GM12878 (cell line): Measurements from ENCODE around the gene DAD1. TPM values are rescaled to one million over a fixed set of nuclear protein-coding genes. Genes with fewer than 3 reads are reported as not detected.

Source experiments
- BRCA1 ChIP-seq: IDR thresholded peaks from 2 replicates; pipeline ENCODE4 v1.6.1; 2011; ENCODE audit warnings: low read depth, low read length, improper control_type of control experiment
- DPF2 ChIP-seq: fragments of 450-650 bp; IDR thresholded peaks from 2 replicates; pipeline ENCODE4 v1.6.1; 2017; ENCODE audit warnings: mild to moderate bottlenecking
- EED ChIP-seq: sonication (generic); IDR thresholded peaks from 2 replicates; pipeline ENCODE4 v1.6.1; 2016; ENCODE audit warnings: antibody characterized with exemption, low read depth
- EGR1 ChIP-seq, 2 experiments: IDR thresholded peaks; 1 replicate in 1 of 2; 2 replicates in 1 of 2; pipeline ENCODE4 v1.6.1; 2011 to 2012; ENCODE audit warnings: low read depth in 2 of 2, low read length in 2 of 2, borderline replicate concordance in 1 of 2, mild to moderate bottlenecking in 1 of 2, moderate library complexity in 1 of 2
- EP300 ChIP-seq, 2 experiments: fragments of 150-350 bp in 1 of 2; IDR thresholded peaks; 2 replicates each; pipeline ENCODE4 v1.6.1; 2011 to 2012; ENCODE audit warnings: low read depth in 2 of 2, low read length in 2 of 2, borderline replicate concordance in 1 of 2, improper control_type of control experiment in 1 of 2, inconsistent platforms in 1 of 2; ENCODE audit not compliant: control insufficient read depth in 1 of 2
- GABPA ChIP-seq: IDR thresholded peaks from 2 replicates; pipeline ENCODE4 v1.6.1; 2014; ENCODE audit warnings: antibody characterized with exemption, low read depth, mild to moderate bottlenecking, inconsistent platforms
- MYC ChIP-seq: IDR thresholded peaks from 2 replicates; pipeline ENCODE4 v1.6.1; 2011; ENCODE audit warnings: mild to moderate bottlenecking, low read length, moderate library complexity, inconsistent platforms; ENCODE audit not compliant: insufficient read depth, insufficient replicate concordance, insufficient read length, severe bottlenecking
- NFYB ChIP-seq: IDR thresholded peaks from 2 replicates; pipeline ENCODE4 v1.6.1; 2011; ENCODE audit warnings: low read depth, mild to moderate bottlenecking, low read length, improper control_type of control experiment, moderate library complexity; ENCODE audit not compliant: insufficient read depth
- NR2F1 ChIP-seq: fragments of 450-650 bp; conservative IDR thresholded peaks from 2 replicates; pipeline ENCODE4 v1.6.1; 2017; ENCODE audit warnings: mild to moderate bottlenecking
- POLR2A ChIP-seq: IDR thresholded peaks from 2 replicates; pipeline ENCODE4 v1.6.1; 2011; ENCODE audit warnings: low read depth, mild to moderate bottlenecking, low read length
- RBBP5 ChIP-seq: fragments of 200-600 bp; sonication (generic); conservative IDR thresholded peaks from 2 replicates; pipeline ENCODE4 v1.6.1; 2016
- ZNF622 ChIP-seq: fragments of 450-650 bp; IDR thresholded peaks from 2 replicates; pipeline ENCODE4 v1.6.1; 2017; ENCODE audit warnings: mild to moderate bottlenecking, inconsistent platforms
- polyA plus RNA-seq, 11 experiments: library from polyadenylated mRNA; depleted of rRNA in 4 of 11; unstranded in 6 of 11; stranded (reverse) in 5 of 11; fragments of >200 nt; fragmentation: Nextera tagmentation in 4 of 11; fragmentation: Illumina TruSeq in 1 of 11; extraction: Ambion mirVana in 4 of 11; extraction: Trizol in 1 of 11; gene quantifications; 1 replicate in 1 of 11; 2 replicates in 10 of 11; pipeline versions ENCODE4 v1.2.1 to v1.2.3, GENCODE V29; 2011 to 2016; ENCODE audit warnings: inconsistent platforms in 2 of 11, missing spikeins in 2 of 11, low read depth in 1 of 11
- total RNA-seq, 4 experiments: library from RNA; depleted of rRNA in 3 of 4; stranded (reverse); fragments of >200 nt in 3 of 4; fragmentation: Illumina TruSeq in 1 of 4; extraction: Trizol in 1 of 4; gene quantifications; 2 replicates each; pipeline versions ENCODE4 v1.2.1 to v1.2.3, GENCODE V29; 2013 to 2021
- TF ChIP-seq, protein P1 (sequence below): fragments of 450-650 bp; IDR thresholded peaks from 2 replicates; pipeline ENCODE4 v1.6.1; 2018; ENCODE audit warnings: mild to moderate bottlenecking, low read depth, moderate library complexity; ENCODE audit not compliant: partially characterized antibody
- TF ChIP-seq, protein P2 (sequence below): IDR thresholded peaks from 2 replicates; pipeline ENCODE4 v1.6.1; 2012; ENCODE audit warnings: mild to moderate bottlenecking, low read depth, low read length
- TF ChIP-seq, protein P3 (sequence below): fragments of 450-650 bp; IDR thresholded peaks from 2 replicates; pipeline ENCODE4 v1.6.1; 2016; ENCODE audit warnings: mild to moderate bottlenecking
- TF ChIP-seq, protein P4 (sequence below): fragments of 450-650 bp; IDR thresholded peaks from 2 replicates; pipeline ENCODE4 v1.6.1; 2016; ENCODE audit warnings: mild to moderate bottlenecking

DAD1 gene
- total and polyA plus RNA-seq, 10 of the 15 experiments (the other 5 are each of a cell fraction or from before 2014, with no cell fraction given): 161 to 920 (median 319) TPM

DNA sequence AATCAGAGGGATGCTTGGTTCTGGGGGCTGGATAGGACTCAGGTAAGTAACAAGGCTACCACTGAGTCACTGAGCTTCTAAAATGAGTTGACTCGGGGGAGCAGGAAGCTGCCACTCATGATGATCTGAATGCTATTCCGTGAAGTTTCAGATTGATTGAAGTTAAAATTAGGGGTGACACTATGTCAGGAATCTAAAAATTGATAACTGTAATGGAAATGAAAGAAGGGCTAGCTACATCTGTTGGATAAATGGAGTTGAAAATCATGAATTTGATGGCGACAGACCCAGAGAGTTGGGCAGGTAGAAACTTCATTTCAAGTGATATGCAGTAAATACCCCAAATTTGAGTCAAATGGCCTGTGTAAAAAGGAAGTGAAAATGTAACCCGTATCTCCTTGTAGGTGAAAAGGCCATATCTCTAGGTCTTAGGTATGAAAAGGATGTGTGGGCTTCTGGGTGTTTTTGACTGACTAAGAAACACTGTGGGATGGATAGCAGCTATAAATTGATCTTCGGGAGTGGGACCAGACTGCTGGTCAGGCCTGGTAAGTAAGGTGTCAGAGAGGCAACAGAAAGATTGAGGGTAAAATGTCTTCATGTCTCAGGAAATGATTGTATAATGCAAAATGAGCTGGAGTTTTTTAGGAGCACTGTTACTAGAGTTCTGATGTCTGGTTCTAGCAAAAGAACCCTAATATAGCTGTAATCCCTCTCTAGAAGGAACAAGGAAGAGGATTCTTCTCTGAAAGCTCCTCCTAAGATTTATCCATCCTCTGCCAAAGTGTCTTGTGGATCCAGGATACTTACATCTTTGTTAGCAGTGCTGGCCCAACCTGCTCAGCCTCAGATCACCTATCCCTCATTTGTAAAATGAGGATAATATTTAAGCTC, 57.3 kb downstream of the DAD1 start (continued):
- no peak for TF ChIP-seq NFYB
- 0 out of 2 replicates have a peak, but pooled peaks have one; percentile 42 for TF ChIP-seq GABPA
- TF ChIP-seq, protein P1, sequence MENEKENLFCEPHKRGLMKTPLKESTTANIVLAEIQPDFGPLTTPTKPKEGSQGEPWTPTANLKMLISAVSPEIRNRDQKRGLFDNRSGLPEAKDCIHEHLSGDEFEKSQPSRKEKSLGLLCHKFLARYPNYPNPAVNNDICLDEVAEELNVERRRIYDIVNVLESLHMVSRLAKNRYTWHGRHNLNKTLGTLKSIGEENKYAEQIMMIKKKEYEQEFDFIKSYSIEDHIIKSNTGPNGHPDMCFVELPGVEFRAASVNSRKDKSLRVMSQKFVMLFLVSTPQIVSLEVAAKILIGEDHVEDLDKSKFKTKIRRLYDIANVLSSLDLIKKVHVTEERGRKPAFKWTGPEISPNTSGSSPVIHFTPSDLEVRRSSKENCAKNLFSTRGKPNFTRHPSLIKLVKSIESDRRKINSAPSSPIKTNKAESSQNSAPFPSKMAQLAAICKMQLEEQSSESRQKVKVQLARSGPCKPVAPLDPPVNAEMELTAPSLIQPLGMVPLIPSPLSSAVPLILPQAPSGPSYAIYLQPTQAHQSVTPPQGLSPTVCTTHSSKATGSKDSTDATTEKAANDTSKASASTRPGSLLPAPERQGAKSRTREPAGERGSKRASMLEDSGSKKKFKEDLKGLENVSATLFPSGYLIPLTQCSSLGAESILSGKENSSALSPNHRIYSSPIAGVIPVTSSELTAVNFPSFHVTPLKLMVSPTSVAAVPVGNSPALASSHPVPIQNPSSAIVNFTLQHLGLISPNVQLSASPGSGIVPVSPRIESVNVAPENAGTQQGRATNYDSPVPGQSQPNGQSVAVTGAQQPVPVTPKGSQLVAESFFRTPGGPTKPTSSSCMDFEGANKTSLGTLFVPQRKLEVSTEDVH: no peak
- TF ChIP-seq BRCA1: no peak
- TF ChIP-seq, protein P2, sequence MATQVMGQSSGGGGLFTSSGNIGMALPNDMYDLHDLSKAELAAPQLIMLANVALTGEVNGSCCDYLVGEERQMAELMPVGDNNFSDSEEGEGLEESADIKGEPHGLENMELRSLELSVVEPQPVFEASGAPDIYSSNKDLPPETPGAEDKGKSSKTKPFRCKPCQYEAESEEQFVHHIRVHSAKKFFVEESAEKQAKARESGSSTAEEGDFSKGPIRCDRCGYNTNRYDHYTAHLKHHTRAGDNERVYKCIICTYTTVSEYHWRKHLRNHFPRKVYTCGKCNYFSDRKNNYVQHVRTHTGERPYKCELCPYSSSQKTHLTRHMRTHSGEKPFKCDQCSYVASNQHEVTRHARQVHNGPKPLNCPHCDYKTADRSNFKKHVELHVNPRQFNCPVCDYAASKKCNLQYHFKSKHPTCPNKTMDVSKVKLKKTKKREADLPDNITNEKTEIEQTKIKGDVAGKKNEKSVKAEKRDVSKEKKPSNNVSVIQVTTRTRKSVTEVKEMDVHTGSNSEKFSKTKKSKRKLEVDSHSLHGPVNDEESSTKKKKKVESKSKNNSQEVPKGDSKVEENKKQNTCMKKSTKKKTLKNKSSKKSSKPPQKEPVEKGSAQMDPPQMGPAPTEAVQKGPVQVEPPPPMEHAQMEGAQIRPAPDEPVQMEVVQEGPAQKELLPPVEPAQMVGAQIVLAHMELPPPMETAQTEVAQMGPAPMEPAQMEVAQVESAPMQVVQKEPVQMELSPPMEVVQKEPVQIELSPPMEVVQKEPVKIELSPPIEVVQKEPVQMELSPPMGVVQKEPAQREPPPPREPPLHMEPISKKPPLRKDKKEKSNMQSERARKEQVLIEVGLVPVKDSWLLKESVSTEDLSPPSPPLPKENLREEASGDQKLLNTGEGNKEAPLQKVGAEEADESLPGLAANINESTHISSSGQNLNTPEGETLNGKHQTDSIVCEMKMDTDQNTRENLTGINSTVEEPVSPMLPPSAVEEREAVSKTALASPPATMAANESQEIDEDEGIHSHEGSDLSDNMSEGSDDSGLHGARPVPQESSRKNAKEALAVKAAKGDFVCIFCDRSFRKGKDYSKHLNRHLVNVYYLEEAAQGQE: no peak
- TF ChIP-seq, protein P3, sequence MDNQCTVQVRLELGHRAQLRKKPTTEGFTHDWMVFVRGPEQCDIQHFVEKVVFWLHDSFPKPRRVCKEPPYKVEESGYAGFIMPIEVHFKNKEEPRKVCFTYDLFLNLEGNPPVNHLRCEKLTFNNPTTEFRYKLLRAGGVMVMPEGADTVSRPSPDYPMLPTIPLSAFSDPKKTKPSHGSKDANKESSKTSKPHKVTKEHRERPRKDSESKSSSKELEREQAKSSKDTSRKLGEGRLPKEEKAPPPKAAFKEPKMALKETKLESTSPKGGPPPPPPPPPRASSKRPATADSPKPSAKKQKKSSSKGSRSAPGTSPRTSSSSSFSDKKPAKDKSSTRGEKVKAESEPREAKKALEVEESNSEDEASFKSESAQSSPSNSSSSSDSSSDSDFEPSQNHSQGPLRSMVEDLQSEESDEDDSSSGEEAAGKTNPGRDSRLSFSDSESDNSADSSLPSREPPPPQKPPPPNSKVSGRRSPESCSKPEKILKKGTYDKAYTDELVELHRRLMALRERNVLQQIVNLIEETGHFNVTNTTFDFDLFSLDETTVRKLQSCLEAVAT: peak; percentile 95
- no peak; a peak in 1 of 3 replicates for TF ChIP-seq EGR1 (IDR thresholded peaks at IDR 0.05; ENCODE audit: borderline replicate concordance in 1 of 2, low read depth in 2 of 2, low read length in 2 of 2)
- TF ChIP-seq ZNF622: no peak
- TF ChIP-seq DPF2: peak; percentile 92
- TF ChIP-seq RBBP5: no peak
- TF ChIP-seq NR2F1: peak; percentile 93
- TF ChIP-seq, protein P4, sequence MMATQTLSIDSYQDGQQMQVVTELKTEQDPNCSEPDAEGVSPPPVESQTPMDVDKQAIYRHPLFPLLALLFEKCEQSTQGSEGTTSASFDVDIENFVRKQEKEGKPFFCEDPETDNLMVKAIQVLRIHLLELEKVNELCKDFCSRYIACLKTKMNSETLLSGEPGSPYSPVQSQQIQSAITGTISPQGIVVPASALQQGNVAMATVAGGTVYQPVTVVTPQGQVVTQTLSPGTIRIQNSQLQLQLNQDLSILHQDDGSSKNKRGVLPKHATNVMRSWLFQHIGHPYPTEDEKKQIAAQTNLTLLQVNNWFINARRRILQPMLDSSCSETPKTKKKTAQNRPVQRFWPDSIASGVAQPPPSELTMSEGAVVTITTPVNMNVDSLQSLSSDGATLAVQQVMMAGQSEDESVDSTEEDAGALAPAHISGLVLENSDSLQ: peak; percentile 93
- no peak for TF ChIP-seq MYC
- TF ChIP-seq EP300 (IDR thresholded peaks at IDR 0.05; ENCODE audit: borderline replicate concordance in 1 of 2, control insufficient read depth in 1 of 2, low read depth in 2 of 2, low read length in 2 of 2): peak in 1 of 2 experiments; percentile 93; a peak in 2 of 4 replicates
- TF ChIP-seq EED: peak; percentile 88
- TF ChIP-seq POLR2A: peak; percentile 67
